ENCODE results near the gene GOT1. TPM values are rescaled to one million over a fixed set of nuclear protein-coding genes. Genes with fewer than 3 reads are reported as not detected.

The GOT1 gene
- polyA plus RNA-seq, 3 donors = 80.3 to 93.4 (median 86.6) TPM

DNA sequence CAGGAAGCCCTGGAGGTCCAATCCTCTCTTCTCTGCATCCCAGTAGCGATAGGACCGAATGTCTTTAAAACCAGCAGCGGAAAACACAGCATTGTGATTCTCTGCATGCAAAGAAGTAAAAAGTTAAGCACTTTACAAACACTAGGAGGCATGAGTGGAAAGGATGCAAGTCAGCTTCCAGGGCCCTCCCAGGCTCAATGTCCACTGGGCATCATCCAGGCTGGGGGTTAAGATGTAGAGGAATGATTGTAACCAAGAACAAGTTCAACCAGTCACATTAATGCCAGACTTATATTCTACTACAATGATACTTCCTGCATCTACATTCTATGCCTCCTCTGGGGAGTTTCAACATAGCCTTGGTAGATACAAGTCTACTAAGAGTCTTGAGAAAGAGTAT, 24.3 kb downstream of the GOT1 start:
- no peak for DNase-seq

DNA sequence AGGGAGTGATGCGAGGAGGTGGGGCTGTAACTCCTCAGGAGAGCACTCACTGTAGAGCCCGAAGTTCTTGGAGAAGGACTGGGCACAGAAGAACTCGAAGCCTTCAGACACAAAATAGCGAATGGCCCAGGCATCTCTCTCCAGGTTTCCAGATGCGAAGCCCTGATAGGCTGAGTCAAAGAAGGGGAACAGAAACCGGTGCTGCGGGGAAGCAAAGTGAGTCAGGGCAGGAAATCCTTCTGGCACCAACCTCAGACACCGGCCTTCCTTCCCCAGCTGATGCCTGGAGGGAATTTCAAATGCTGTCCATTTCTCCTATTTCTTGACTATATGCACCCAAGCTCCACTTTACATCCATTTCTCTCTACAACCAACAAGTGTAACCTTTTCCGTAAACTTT, 26.8 kb downstream of the GOT1 start:
- no peak for DNase-seq

DNA sequence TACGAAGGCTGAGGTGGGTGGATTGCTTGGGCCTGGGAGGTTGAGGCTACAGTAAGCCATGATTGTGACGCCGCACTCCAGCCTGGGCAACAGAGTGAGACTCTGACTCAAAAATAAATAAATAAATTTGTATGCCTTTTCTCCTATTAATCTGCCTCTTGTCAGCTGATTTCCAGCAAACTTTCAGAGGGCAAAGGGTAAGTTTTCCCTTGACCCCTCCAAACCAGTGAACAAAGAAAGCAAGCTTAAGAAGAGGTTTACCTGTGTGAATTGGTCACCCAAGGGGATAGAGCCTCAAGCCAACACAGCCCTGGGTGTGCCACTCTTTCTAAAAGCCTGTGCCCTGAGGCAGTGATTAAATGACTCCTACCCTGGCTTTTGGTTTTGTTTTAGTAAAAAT, 30.8 kb downstream of the GOT1 start:
- no peak for DNase-seq

DNA sequence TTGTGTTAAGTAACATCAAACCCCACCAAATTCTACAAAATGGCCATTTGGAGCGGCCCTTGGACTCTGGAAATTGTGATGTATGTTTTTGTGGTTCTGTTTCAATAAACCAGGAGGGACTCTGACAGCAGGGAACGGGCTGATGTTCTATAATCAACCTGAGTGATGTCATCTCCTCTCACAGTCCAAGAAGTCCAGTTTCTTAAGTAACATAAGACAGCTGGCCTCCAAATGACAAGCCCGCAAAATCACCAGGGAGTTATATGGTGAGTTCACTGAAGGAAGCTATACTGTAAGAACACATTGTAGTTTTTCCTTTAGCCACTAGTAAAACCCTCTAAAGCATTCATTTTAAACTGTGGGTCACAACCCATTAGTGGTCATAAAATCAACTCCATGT, 34.0 kb downstream of the GOT1 start:
- peak; percentile 15 for DNase-seq

GRCh38 chr10:99395750-99396445, 34.5 kb downstream of the GOT1 start:
- peak; percentile 41 for DNase-seq

DNA sequence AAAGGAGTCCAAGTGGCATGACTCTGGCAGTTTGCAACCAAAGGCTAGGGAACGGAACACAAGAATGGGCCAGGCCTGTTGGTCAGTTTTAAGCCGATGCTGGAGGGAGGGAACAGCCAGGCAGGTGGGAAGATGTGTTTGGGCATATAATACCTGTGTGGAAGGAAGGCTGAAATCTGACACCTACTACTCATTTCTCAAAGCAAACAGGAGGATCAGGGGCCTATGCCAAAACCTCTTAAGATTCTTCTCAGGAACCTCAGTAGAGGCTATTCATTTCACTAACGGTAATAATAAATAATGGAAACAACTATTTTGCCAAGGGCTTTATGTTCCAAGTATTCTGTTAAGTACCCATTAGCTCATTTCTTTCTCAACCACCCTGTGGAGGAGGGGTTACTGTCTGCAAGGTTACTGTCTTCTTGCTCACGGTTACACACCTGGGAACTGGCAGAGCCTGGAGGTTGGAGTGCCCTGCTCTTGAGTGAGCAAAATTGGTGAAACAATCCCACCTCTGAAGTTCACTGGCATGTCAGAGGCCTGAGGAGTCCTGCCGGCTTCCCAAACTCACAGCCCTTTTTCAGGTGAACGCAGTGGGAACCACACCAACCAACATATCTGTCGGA, 35.5 kb downstream of the GOT1 start:
- DNase-seq = no peak

DNA sequence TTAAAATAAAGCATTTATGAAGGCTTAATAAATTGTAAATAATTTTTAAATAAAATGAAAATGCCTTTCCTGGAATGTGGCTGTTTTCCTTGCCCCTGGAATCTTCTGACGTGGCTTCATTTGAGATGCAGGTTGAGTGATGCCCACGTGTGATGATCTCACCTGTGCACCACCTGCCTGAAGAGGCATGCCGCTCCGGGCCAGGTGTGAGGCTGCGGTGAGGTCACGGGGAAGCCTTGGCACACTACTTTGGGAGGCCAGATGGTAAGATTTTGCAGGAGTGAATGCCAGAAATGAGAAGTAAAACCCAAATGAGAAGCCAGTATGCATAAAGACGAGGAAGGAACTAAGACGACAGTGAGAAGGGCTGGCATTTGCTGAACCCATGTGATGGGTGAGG, 36.2 kb downstream of the GOT1 start:
- no peak for DNase-seq

DNA sequence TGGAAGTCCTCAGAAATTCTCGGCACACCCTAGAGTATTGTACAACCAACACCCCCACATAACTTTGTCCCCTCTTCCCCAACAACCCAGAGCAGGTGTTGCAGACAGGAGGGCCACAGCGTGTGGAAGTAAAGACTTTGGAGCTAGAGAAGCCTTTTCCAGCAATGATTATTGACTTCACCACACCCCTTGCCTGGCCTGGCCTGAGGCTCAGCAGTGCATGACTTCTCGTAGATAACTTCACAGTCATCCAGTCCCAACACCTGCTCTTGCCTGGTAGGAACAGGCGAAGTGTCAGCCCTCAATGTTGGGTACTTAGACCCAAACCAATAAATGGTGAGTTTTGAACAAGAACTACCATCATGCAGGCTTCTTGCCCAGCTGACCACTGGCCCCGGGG, 36.7 kb downstream of the GOT1 start:
- no peak for DNase-seq

- DNase-seq = no peak
Observed at GRCh38 chr10:99393036-99393435, 37.4 kb downstream of the GOT1 start.

- no peak for DNase-seq
Observed at GRCh38 chr10:99391346-99391745, 39.1 kb downstream of the GOT1 start.

GRCh38 chr10:99389729-99390480, 40.5 kb downstream of the GOT1 start:
- no peak for DNase-seq

- DNase-seq = no peak
Observed at GRCh38 chr10:99387541-99387940, 42.9 kb downstream of the GOT1 start.

DNA sequence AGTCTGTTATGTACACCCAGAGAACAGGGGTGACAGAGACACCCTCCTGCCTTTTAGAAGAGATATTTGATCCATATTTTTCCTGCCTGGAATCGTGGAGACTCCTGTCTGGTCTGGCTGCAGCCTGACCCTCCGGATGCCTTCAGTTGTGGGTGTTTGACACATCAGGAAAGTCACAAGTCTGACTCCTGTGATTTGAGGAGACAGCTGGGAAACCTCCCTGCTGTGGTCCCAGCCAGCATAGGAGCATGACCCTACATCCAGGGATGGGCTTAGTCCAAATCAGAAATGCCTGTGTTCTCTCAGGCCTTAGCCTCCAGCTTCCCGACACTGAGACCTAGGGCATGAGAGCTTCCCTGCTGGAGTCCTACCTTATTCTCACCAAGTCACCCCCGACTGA, 43.4 kb downstream of the GOT1 start:
- DNase-seq = no peak

- DNase-seq = no peak
Observed at GRCh38 chr10:99382176-99382575, 48.2 kb downstream of the GOT1 start.

- DNase-seq = no peak
Observed at GRCh38 chr10:99375426-99375825, 55.0 kb downstream of the GOT1 start.

- DNase-seq = no peak
Observed at GRCh38 chr10:99374972-99375371, 55.5 kb downstream of the GOT1 start.

GRCh38 chr10:99374526-99374925, 55.9 kb downstream of the GOT1 start:
- DNase-seq = no peak

- no peak for DNase-seq
Observed at GRCh38 chr10:99372546-99373271, 57.7 kb downstream of the GOT1 start.

DNA sequence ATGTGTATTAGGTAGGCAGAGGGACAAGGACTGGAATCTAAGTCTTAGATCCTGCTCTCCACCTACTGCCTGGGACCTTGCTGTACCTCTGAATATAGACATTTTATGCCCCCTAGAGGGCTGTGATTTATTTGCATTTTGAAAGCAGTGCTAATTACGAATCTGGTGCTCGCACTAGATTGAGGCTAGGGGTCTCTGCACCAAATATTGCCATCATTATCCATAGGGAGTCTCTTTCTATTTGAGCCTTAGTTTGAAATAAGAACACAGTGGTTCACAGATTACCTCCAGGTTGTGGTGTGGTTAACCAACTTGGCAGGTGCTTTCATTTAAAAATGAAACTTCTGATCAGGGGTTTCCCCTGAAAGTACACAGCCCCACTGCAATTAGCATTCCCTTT, 59.4 kb downstream of the GOT1 start:
- peak; percentile 19 for DNase-seq

GRCh38 chr10:99369551-99369950, 60.9 kb downstream of the GOT1 start:
- DNase-seq = no peak

- DNase-seq = no peak
Observed at GRCh38 chr10:99369126-99369525, 61.3 kb downstream of the GOT1 start.

- no peak for DNase-seq
Observed at GRCh38 chr10:99368646-99369045, 61.8 kb downstream of the GOT1 start.

DNA sequence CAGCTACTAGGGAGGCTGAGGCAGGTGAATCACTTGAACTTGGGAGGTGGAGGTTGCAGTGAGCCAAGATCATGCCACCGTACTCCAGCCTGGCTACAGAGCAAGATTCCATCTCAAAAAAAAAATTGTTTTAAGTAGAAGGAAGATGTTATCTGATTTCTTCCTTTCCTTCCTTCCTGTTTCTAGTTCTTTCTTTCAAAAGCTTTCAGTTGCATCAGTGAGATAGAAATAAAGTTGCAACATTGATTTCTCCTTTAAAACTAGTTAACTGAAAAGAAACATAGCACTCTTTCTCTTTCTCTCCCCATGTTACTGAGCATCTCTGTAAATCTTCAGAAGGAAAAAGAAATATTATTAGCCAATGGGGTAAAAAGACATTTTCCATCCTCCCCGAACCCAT, 63.8 kb downstream of the GOT1 start:
- no peak for DNase-seq

Measured in renal pelvis (tissue), 4 donors.